Measurements from ENCODE around the gene HECTD3.

Gene HECTD3

GRCh38 chr1:45008516-45008915, 2.6 kb downstream of the HECTD3 start:
- no peak overlapping the region for H3K4me3 ChIP-seq (ENCODE audit: low read length)
- peaks cover 10% of the 10 kb centered on the region for H3K4me1 ChIP-seq (ENCODE audit: low read length)
- no peak overlapping the region for H2AFZ ChIP-seq (ENCODE audit: low read depth, low read length)
- no peaks in the 10 kb centered on the region for H3K36me3 ChIP-seq (replicated peaks; ENCODE audit: low read depth, low read length)
- no peaks in the 10 kb centered on the region; the same call in 1 of the 2 replicates for H3K79me2 ChIP-seq (ENCODE audit: low read length)
- no peaks in the 10 kb centered on the region for H3K27me3 ChIP-seq (ENCODE audit: low read depth, low read length)
- no peak for TF ChIP-seq CTCF (IDR thresholded peaks at IDR 0.05; ENCODE audit: low read depth, low read length)
- TF ChIP-seq EZH2phosphoT487 (IDR thresholded peaks at IDR 0.05; ENCODE audit: low read depth), result no peak
- H3K9ac ChIP-seq (ENCODE audit: low read length), result no peak overlapping the region
- no peaks in the 10 kb centered on the region for H3K9me3 ChIP-seq (ENCODE audit: insufficient read depth, low read length)
- H4K20me1 ChIP-seq (ENCODE audit: insufficient read depth, low read length), result no peaks in the 10 kb centered on the region
- no peak overlapping the region for H3K27ac ChIP-seq (ENCODE audit: low read length)
- no peak overlapping the region for H3K4me2 ChIP-seq (ENCODE audit: low read length)

- H3K4me1 ChIP-seq (ENCODE audit: low read length), result peaks cover 10% of the 10 kb centered on the region
- H3K9me3 ChIP-seq (ENCODE audit: insufficient read depth, low read length), result no peaks in the 10 kb centered on the region
- H3K4me2 ChIP-seq (ENCODE audit: low read length), result no peak overlapping the region
- H3K9ac ChIP-seq (ENCODE audit: low read length), result no peak overlapping the region
- H3K4me3 ChIP-seq (ENCODE audit: low read length), result no peak overlapping the region
- TF ChIP-seq EZH2phosphoT487 (IDR thresholded peaks at IDR 0.05; ENCODE audit: low read depth) (no peak), CTCF (IDR thresholded peaks at IDR 0.05; ENCODE audit: low read depth, low read length) (no peak)
- H3K27ac ChIP-seq (ENCODE audit: low read length), result no peak overlapping the region
- no peak overlapping the region for H2AFZ ChIP-seq (ENCODE audit: low read depth, low read length)
- no peaks in the 10 kb centered on the region for H3K27me3 ChIP-seq (ENCODE audit: low read depth, low read length)
- H3K36me3 ChIP-seq (replicated peaks; ENCODE audit: low read depth, low read length), result no peaks in the 10 kb centered on the region
- no peaks in the 10 kb centered on the region; the same call in 1 of the 2 replicates for H3K79me2 ChIP-seq (ENCODE audit: low read length)
- no peaks in the 10 kb centered on the region for H4K20me1 ChIP-seq (ENCODE audit: insufficient read depth, low read length)
Observed at GRCh38 chr1:45008076-45008475, 3.0 kb downstream of the HECTD3 start.

- H4K20me1 ChIP-seq (ENCODE audit: insufficient read depth, low read length), result no peaks in the 10 kb centered on the region
- no peak overlapping the region for H3K4me2 ChIP-seq (ENCODE audit: low read length)
- no peak overlapping the region for H3K27ac ChIP-seq (ENCODE audit: low read length)
- H3K27me3 ChIP-seq (ENCODE audit: low read depth, low read length), result no peaks in the 10 kb centered on the region
- H3K79me2 ChIP-seq (ENCODE audit: low read length), result no peaks in the 10 kb centered on the region
- no peak overlapping the region for H3K9ac ChIP-seq (ENCODE audit: low read length)
- no peaks in the 10 kb centered on the region for H3K36me3 ChIP-seq (replicated peaks; ENCODE audit: low read depth, low read length)
- TF ChIP-seq CTCF (IDR thresholded peaks at IDR 0.05; ENCODE audit: low read depth, low read length) (no peak), EZH2phosphoT487 (IDR thresholded peaks at IDR 0.05; ENCODE audit: low read depth) (no peak)
- no peak overlapping the region for H3K4me3 ChIP-seq (ENCODE audit: low read length)
- peaks cover 10% of the 10 kb centered on the region for H3K4me1 ChIP-seq (ENCODE audit: low read length)
- H3K9me3 ChIP-seq (ENCODE audit: insufficient read depth, low read length), result no peaks in the 10 kb centered on the region
- H2AFZ ChIP-seq (ENCODE audit: low read depth, low read length), result no peak overlapping the region
Observed at GRCh38 chr1:45007311-45007710, 3.8 kb downstream of the HECTD3 start.

- H3K27ac ChIP-seq (ENCODE audit: low read length), result no peak overlapping the region
- H2AFZ ChIP-seq (ENCODE audit: low read depth, low read length), result no peak overlapping the region
- H3K4me1 ChIP-seq (ENCODE audit: low read length), result peaks cover 6% of the 10 kb centered on the region
- H3K9me3 ChIP-seq (ENCODE audit: insufficient read depth, low read length), result no peaks in the 10 kb centered on the region
- H4K20me1 ChIP-seq (ENCODE audit: insufficient read depth, low read length), result no peaks in the 10 kb centered on the region
- no peaks in the 10 kb centered on the region for H3K79me2 ChIP-seq (ENCODE audit: low read length)
- no peak overlapping the region for H3K4me3 ChIP-seq (ENCODE audit: low read length)
- no peak overlapping the region for H3K9ac ChIP-seq (ENCODE audit: low read length)
- H3K36me3 ChIP-seq (replicated peaks; ENCODE audit: low read depth, low read length), result no peaks in the 10 kb centered on the region
- TF ChIP-seq CTCF (IDR thresholded peaks at IDR 0.05; ENCODE audit: low read depth, low read length), result no peak
- TF ChIP-seq EZH2phosphoT487 (IDR thresholded peaks at IDR 0.05; ENCODE audit: low read depth), result no peak
- H3K27me3 ChIP-seq (ENCODE audit: low read depth, low read length), result no peaks in the 10 kb centered on the region
- H3K4me2 ChIP-seq (ENCODE audit: low read length), result no peak overlapping the region
Observed at GRCh38 chr1:45005761-45006160, 5.4 kb downstream of the HECTD3 start.
